HFF-Myc (cell line): ENCODE data around the gene TRIM37.
A peak's percentile ranks its signal among the peaks of the same experiment; 100 is the strongest.
"Not testable (repeated sequence)": the region's sequence is repeated elsewhere in the genome, so short reads cannot be mapped to it uniquely, and the experiment has no call there.

ENCODE experiments used
- DNase-seq: peaks from one replicate; pipeline ENCODE4 v3.0.0-alpha.2; 2011; ENCODE audit warnings: low read depth; ENCODE audit errors: extremely low read depth
- H3K4me3 ChIP-seq: replicated peaks from 2 replicates; pipeline ENCODE4 v1.5.1; 2011; ENCODE audit warnings: low read depth, mild to moderate bottlenecking, control low read depth, low read length
- CTCF ChIP-seq: IDR thresholded peaks from 2 replicates; pipeline ENCODE4 v1.5.1; 2012; ENCODE audit warnings: mild to moderate bottlenecking, low read depth, low read length, control low read depth; ENCODE audit errors: missing control alignments

The TRIM37 gene

DNA sequence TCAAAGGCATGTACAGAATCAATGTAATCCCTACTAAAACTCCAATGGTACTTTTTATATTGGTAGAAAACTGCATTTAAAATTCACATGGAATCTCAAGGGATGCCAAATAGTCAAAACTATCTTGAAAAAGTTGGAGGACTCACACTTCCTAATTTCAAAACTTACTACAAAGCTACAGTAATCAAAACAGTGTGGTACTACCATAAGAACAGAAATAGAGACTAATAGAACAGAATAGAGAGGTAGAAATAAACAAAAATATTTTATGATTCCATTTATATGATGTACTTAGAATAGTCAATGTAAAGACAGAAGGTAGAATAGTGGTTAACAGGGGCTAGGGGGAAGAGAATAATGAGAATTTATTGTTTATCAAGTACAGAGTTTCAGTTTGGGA is 8.8 kb downstream of the TRIM37 start:
- DNase-seq, result no peak
- TF ChIP-seq CTCF, result no peak
- H3K4me3 ChIP-seq, result no peak overlapping the region

DNA sequence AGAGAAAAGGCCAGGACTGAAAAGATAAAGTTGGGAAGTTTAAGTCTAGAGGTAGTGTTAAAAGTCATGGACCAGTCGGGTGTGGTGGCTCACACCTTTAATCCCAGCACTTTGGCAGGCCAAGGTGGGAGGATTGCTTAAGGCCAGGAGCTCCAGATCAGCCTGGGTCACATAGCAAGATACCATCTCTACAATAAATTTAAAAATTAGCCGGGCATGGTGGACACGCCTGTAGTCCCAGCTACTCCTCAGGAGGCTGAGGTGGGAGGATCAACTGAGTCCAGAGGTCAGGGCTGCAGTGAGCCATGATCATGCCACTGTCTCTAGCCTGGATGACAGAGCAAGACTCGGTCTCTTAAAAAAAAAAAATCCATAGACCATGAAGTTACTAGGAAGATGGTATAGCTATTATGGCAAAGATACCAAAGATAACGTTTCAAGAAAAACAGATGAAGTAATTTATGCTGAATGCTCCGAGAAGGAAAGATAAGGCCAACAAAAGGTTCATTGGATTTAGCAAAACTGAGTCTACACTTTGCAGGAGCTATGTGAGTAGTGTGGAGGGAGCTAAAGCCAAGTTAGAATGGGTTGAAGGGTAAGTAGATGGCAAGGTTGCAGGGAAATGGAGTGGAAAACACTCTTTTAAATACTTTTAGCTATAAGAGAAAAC is 11.7 kb downstream of the TRIM37 start:
- no peak overlapping the region for H3K4me3 ChIP-seq
- no peak for DNase-seq
- TF ChIP-seq CTCF, result no peak

- peak; percentile 72 for DNase-seq
- TF ChIP-seq CTCF, result no peak
- H3K4me3 ChIP-seq, result no peak overlapping the region
Observed at GRCh38 chr17:59093702-59094231, 12.9 kb downstream of the TRIM37 start.

DNA sequence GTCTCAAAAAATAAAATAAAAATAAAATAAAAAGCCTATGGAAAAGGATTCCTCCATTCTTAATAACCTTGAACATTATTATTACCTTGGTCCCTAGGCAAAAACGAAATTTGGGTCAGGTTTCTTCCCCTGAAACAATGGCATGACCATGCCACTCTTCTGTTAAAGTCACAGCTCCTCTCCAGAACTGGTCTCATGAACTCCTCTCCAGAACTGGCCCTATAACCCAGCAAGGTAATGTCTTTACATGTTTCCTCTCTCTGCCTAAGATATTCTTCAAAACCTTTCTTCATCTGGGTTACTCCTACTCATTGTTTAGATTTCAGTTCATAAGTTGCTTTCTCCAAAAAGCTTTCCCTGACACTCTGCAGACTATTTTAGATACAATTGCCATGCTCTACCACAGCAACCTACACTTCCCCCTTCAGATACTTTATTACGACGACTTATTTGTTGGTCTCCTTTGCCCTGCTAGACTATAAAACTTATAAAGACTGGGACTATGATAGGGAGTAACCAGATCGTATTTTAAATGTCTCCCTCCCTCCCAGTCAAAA is 13.5 kb downstream of the TRIM37 start:
- TF ChIP-seq CTCF, result no peak
- DNase-seq, result no peak
- H3K4me3 ChIP-seq, result no peak overlapping the region

DNA sequence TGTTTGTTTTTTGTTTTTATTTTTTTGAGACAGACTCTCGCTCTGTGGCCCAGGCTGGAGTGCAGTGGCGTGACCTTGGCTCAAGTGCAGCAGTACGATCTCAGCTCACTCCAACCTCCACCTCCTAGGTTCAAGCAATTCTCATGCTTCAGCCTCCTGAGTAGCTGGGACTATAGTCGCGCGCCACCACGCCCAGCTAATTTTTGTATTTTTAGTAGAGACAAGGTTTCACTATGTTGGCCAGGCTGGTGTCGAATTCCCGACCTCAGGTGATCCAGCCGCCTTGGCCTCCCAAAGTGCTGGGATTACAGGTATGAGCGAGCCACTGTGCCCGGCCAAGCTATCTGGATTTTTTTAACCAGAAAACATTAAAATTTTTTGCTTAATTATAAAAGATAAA is 16.1 kb downstream of the TRIM37 start:
- DNase-seq, H3K4me3 ChIP-seq: not testable (repeated sequence)

DNA sequence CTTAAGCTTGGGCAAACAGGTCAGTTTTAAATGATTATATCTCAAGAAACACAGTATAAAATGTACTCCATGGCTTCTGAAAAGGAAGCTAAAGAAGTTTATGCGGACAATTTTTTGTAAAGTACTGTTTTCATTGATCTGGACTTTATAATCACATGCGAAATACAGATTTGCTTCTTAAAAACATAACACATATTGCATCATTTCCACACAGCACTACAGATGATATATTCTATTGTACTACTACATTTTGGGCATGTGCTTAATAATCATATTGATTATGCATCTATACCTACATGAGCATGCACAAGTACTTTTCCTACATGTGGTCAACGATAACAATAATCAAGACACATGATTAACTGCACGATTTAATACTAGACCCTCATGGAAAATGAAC is 22.5 kb downstream of the TRIM37 start:
- TF ChIP-seq CTCF, result no peak
- no peak for DNase-seq
- H3K4me3 ChIP-seq, result no peak overlapping the region

DNA sequence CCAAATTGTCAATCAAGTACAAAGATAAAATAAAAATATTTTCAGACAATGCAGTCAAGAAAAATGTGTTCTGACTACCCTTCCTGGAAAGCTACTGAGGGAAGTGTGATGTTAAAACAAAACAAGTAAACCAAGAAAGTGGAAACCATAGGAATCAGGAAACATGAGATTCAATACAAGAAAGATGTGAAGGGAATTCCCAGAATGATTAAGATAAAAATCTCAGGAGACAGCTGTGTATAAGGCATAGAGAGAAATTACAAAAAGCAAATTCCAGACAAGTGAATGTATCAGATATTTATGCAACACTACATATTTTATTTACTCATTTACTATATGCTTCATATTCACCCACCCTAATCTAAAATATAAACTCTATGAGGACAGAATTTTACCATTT is 32.2 kb downstream of the TRIM37 start:
- no peak for DNase-seq
- no peak for TF ChIP-seq CTCF

More for the DNA sequence above, 32.2 kb downstream of the TRIM37 start:
- no peak overlapping the region for H3K4me3 ChIP-seq
